ENCODE data around the gene TUT4. TPM values are rescaled to one million over a fixed set of nuclear protein-coding genes. Genes with fewer than 3 reads are reported as not detected.
A peak's percentile ranks its signal among the peaks of the same experiment; 100 is the strongest.

TUT4 gene
- total RNA-seq, 1 experiment from 2014 or later: 17.7 TPM

- peak; percentile 97 for DNase-seq (ENCODE audit: low spot score)
Observed at GRCh38 chr1:52404116-52404974, 148.5 kb downstream of the TUT4 start, which contains the start of the genes ORC1 and PRPF38A. ORC1 (minus strand) TSS chr1:52404423; CDS start chr1:52402223, 2,200 bp downstream. PRPF38A (plus strand) TSS chr1:52404602; CDS start chr1:52404750, 148 bp downstream.

- DNase-seq (ENCODE audit: low spot score): no peak
Observed at GRCh38 chr1:52403566-52404115, 149.3 kb downstream of the TUT4 start.

GRCh38 chr1:52402860-52403240 is 150.0 kb downstream of the TUT4 start:
- peak; percentile 18 for DNase-seq (ENCODE audit: low spot score)

- no peak for DNase-seq (ENCODE audit: low spot score)
Observed at GRCh38 chr1:52400131-52400530, 152.8 kb downstream of the TUT4 start.

- DNase-seq (ENCODE audit: low spot score): no peak
Observed at GRCh38 chr1:52399629-52400028, 153.3 kb downstream of the TUT4 start.

GRCh38 chr1:52393174-52393573 is 159.7 kb downstream of the TUT4 start:
- DNase-seq (ENCODE audit: low spot score): no peak

GRCh38 chr1:52386458-52386857 is 166.4 kb downstream of the TUT4 start:
- no peak for DNase-seq (ENCODE audit: low spot score)

- no peak for DNase-seq (ENCODE audit: low spot score)
Observed at GRCh38 chr1:52385376-52385775, 167.5 kb downstream of the TUT4 start.

Other genes with a start within 250 kb of the TUT4 start
- 32.5 and 32.9 TPM in 2 replicates for gene CC2D1B, start 186.9 kb downstream of the TUT4 start, total RNA-seq (2014; rRNA removed; shearing (Covaris generic))
- 19.5 and 20.1 TPM in 2 replicates for gene ORC1, start 148.7 kb downstream of the TUT4 start, total RNA-seq (2014; rRNA removed; shearing (Covaris generic))
- gene PRPF38A, start 148.5 kb downstream of the TUT4 start, total RNA-seq (2014; rRNA removed; shearing (Covaris generic)): 16.6 and 25.1 TPM in 2 replicates
- not detected in 2 replicates for gene GPX7, start 49.3 kb upstream of the TUT4 start, total RNA-seq (2014; rRNA removed; shearing (Covaris generic))
- not detected in 2 replicates for gene SHISAL2A, start 80.1 kb upstream of the TUT4 start, total RNA-seq (2014; rRNA removed; shearing (Covaris generic))
- gene COA7, start 145.3 kb upstream of the TUT4 start, total RNA-seq (2014; rRNA removed; shearing (Covaris generic)): 15.8 and 17.4 TPM in 2 replicates
- 3.3 and 6.5 TPM in 2 replicates for gene ZYG11B, start 173.4 kb upstream of the TUT4 start, total RNA-seq (2014; rRNA removed; shearing (Covaris generic))

Measured in HT-29 (cell line).